AG04450 (cell line): ENCODE data around the gene CLN3. TPM values are rescaled to one million over a fixed set of nuclear protein-coding genes. Genes with fewer than 3 reads are reported as not detected.

Source experiments
- CTCF ChIA-PET: fragments of 300-600, 350-600 bp; formaldehyde crosslinking; extraction: SDS; loops from one replicate; lab custom pipeline; 2022; ENCODE audit warnings: antibody characterized with exemption, inconsistent platforms; lab: Charles Lee
- POLR2A ChIA-PET: fragments of 350-600 bp; formaldehyde crosslinking; extraction: SDS; loops from one replicate; lab custom pipeline; 2021; ENCODE audit warnings: antibody characterized with exemption, inconsistent platforms; lab: Yijun Ruan, JAX
- DNase-seq: peaks from one replicate; pipeline ENCODE4 v3.0.0-alpha.2; 2011; ENCODE audit warnings: low read depth, low spot score
- H3K27ac ChIP-seq: one replicate; pipeline ENCODE4 v1.5.1; 2012; ENCODE audit warnings: low read depth, low read length, control low read depth
- H3K27me3 ChIP-seq: one replicate; pipeline ENCODE4 v1.6.0; 2012; ENCODE audit warnings: low read length; ENCODE audit not compliant: control insufficient read depth, insufficient read depth
- H3K4me3 ChIP-seq: 2 replicates; pipeline ENCODE4 v1.5.1; 2011; ENCODE audit warnings: mild to moderate bottlenecking, low read depth, low read length, control low read depth
- H3K9me3 ChIP-seq: 2 replicates; pipeline ENCODE4 v1.5.1; 2012; ENCODE audit warnings: low read length; ENCODE audit not compliant: control insufficient read depth, insufficient read depth
- CTCF ChIP-seq: IDR thresholded peaks from 2 replicates; pipeline ENCODE4 v1.5.1; 2011; ENCODE audit warnings: low read depth, low read length, control low read depth, inconsistent platforms
- polyA plus RNA-seq: library from polyadenylated mRNA; depleted of rRNA; stranded (reverse); fragments of >200 nt; gene quantifications from 2 replicates; pipeline ENCODE4 v1.2.3, GENCODE V29; 2011

CLN3 gene
- polyA plus RNA-seq, 1 experiment = 18.7 TPM

- no peak overlapping the region for H3K4me3 ChIP-seq
- H3K9me3 ChIP-seq = no peaks in the 10 kb centered on the region
- no peak for TF ChIP-seq CTCF
- no peak overlapping the region for H3K27ac ChIP-seq
- DNase-seq = no peak
- CTCF ChIA-PET = no interaction called here
- H3K27me3 ChIP-seq = no peaks in the 10 kb centered on the region
- POLR2A ChIA-PET = no interaction called here
Observed at GRCh38 chr16:28513484-28514181, 21.8 kb upstream of the CLN3 start.

- ChIA-PET CTCF (no interaction called here), POLR2A (no interaction called here)
- no peak for TF ChIP-seq CTCF
- Histone ChIP-seq H3K27ac (no peak overlapping the region), H3K9me3 (no peaks in the 10 kb centered on the region), H3K4me3 (no peak overlapping the region), H3K27me3 (peaks cover 2% of the 10 kb centered on the region)
- DNase-seq = no peak
Observed at GRCh38 chr16:28511801-28512789, 20.2 kb upstream of the CLN3 start.

GRCh38 chr16:28511031-28511430 lies 19.2 kb upstream of the CLN3 start:
- ChIA-PET POLR2A (no interaction called here), CTCF (no interaction called here)
- H3K9me3 ChIP-seq = no peaks in the 10 kb centered on the region; the same call in 1 of the 2 replicates
- no peak for DNase-seq
- H3K4me3 ChIP-seq = no peak overlapping the region
- H3K27ac ChIP-seq = no peak overlapping the region
- TF ChIP-seq CTCF = no peak
- peaks cover 10% of the 10 kb centered on the region for H3K27me3 ChIP-seq

- peaks cover 28% of the 10 kb centered on the region for H3K27me3 ChIP-seq
- no peak overlapping the region for H3K4me3 ChIP-seq
- no peak for DNase-seq
- POLR2A ChIA-PET = interaction anchor here (0.6 to 0.8 kb wide), 2 partner anchors 13 to 33 kb away, joined by 3 to 4 read pairs; partner anchors contain the start of gene NUPR1
- no peak overlapping the region for H3K27ac ChIP-seq
- H3K9me3 ChIP-seq = no peaks in the 10 kb centered on the region; the same call in 1 of the 2 replicates
- CTCF ChIA-PET = no interaction called here
- TF ChIP-seq CTCF = no peak
Observed at GRCh38 chr16:28505489-28506137, 13.7 kb upstream of the CLN3 start.
